ENCODE measurements around the gene PFKL.

Gene PFKL

DNA sequence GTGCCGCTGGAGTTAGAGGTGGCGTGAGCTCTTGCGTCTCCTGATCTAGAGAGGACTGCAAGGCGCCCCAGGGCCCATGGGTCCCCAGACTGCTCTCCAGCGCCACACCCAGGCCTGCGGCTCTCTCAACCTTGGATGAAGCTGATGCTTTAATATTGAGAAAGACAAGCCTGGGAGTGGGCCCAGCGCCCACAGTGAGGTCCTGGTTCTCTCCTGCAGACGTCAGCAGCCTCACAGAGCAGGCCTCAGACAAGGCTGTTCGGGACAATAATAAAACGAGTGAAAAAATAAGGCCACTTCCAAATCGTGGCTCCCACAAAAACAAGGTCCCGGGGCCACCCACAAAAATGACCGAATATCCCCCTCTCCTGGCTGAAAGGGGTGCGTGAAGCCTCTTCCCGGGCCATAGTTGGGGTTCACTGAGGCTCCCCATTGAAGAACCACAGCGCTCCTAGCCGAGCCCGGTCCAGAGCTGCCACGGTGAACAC lies 32.2 kb upstream of the PFKL start:
- no peak for DNase-seq (ENCODE audit: low spot score)
- TF ChIP-seq, protein P1, sequence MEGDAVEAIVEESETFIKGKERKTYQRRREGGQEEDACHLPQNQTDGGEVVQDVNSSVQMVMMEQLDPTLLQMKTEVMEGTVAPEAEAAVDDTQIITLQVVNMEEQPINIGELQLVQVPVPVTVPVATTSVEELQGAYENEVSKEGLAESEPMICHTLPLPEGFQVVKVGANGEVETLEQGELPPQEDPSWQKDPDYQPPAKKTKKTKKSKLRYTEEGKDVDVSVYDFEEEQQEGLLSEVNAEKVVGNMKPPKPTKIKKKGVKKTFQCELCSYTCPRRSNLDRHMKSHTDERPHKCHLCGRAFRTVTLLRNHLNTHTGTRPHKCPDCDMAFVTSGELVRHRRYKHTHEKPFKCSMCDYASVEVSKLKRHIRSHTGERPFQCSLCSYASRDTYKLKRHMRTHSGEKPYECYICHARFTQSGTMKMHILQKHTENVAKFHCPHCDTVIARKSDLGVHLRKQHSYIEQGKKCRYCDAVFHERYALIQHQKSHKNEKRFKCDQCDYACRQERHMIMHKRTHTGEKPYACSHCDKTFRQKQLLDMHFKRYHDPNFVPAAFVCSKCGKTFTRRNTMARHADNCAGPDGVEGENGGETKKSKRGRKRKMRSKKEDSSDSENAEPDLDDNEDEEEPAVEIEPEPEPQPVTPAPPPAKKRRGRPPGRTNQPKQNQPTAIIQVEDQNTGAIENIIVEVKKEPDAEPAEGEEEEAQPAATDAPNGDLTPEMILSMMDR (IDR thresholded peaks at IDR 0.05; ENCODE audit: extremely low read depth, insufficient read depth, missing control alignments), result peak; percentile 31
- in situ Hi-C loops (cut with MboI; ENCODE audit: low pct_unique_long_range_greater_than_20kb, low sequenced_read_pairs, unreplicated experiment), result no loop called here

DNA sequence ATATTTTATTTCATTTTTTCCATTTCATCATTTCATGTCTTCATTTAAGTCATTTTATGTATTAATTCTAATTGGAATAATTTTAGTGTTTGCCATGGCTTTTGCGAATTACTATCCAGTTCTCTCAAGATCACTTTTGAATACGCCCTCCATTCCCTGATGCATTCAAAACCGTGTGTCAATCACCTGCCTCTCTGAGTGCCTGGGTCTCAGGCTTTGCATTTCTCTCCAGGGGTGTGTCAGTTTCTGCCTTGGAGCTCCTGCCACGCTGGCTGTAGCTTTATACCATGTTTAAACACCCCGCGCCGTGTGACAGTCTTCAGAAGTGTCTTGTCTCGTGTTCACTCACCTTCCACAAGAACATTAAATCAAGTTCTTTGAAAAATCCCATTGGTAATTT lies 30.8 kb upstream of the PFKL start:
- in situ Hi-C loops (cut with MboI; ENCODE audit: low pct_unique_long_range_greater_than_20kb, low sequenced_read_pairs, unreplicated experiment), result no loop called here
- DNase-seq (ENCODE audit: low spot score), result no peak
- TF ChIP-seq, protein P1 (IDR thresholded peaks at IDR 0.05; ENCODE audit: extremely low read depth, insufficient read depth, missing control alignments), result no peak

DNA sequence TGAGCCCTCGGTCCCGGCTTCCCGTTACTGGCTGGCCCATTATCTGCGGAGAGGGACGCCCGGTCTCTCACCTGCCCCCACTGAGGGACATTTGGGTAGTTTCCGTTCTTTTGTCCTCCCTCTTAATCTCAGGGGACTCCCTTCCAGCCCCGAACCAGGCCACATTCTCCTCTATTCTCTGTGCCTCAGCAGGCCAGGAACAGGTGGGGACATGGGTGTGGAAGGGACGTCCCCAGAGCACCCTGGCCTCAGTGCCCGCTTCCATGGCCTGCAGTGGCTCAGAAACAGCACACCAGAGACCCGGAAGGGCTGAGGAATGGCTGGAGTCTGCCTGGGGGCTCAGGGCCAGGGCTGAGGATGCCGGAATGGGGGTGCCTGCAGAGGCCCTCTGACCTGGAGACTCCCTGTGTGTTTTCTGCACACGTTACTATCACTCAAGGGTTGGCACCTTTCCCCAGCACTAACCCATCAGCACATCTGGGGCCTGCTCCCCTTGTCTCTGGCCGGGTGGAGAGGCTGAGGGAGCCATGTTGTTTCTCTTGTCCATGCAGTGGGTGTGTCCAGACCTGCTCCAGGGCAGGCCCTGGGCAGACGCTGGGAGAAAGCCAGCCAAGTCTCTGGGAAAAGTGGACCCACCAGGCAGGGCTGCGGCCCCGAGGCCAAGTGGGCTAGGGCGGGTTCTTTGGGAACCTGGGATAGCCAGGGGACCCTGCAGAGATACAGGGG lies 28.1 kb upstream of the PFKL start:
- in situ Hi-C loops (cut with MboI; ENCODE audit: low pct_unique_long_range_greater_than_20kb, low sequenced_read_pairs, unreplicated experiment), result no loop called here
- TF ChIP-seq, protein P1 (IDR thresholded peaks at IDR 0.05; ENCODE audit: extremely low read depth, insufficient read depth, missing control alignments), result no peak
- DNase-seq (ENCODE audit: low spot score), result no peak

DNA sequence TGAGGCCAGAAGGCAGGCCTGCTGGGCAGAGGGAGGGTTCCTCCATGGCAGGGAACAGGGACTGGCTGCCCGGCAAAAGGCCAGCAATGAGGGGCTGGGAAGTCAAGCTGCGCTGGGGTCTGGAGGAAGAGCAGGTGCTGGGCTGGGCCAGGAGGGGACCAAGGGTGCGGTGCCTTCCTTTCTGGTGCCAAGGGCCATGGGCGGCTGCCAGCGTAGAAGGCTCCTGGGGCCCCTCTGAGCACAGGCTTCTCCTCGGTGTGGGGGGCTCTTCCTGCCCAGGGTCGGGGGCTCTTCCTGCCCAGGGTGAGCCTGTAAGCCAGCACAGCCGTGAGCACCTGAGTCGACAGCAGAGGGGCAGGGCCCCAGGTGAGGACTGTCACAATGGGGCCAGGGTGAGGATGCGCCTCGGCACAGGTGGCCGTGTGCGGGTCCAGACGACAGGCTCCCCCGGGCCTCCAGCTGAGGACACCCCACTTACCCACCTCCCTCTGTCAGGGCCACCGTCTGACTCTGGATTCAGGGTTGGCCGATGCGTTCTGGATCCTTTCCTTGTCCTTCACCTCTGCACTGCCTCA lies 27.5 kb upstream of the PFKL start:
- TF ChIP-seq, protein P1 (IDR thresholded peaks at IDR 0.05; ENCODE audit: extremely low read depth, insufficient read depth, missing control alignments), result no peak
- no peak for DNase-seq (ENCODE audit: low spot score)
- in situ Hi-C loops (cut with MboI; ENCODE audit: low pct_unique_long_range_greater_than_20kb, low sequenced_read_pairs, unreplicated experiment), result no loop called here

DNA sequence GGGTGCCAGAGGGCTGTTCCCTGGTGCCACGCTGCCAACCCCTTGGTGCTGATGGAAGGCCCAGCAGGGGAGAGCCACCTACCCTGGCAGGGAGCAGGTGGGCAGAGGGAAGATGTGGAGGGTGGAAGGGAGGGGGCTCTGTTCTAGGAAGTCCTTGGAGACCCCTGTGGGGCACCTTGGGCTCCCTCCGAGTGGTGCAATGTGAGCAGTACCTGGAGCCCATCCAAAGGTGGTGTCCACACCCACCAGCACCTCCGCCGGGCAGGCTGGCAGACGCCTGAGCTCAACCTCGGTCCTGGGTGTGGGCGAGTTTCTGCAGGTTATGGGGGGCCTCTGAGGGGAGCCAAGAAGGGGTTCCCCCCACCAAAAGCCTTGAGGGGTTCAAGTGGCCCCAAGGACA lies 26.8 kb upstream of the PFKL start:
- TF ChIP-seq, protein P1 (IDR thresholded peaks at IDR 0.05; ENCODE audit: extremely low read depth, insufficient read depth, missing control alignments), result no peak
- in situ Hi-C loops (cut with MboI; ENCODE audit: low pct_unique_long_range_greater_than_20kb, low sequenced_read_pairs, unreplicated experiment), result no loop called here
- no peak for DNase-seq (ENCODE audit: low spot score)

DNA sequence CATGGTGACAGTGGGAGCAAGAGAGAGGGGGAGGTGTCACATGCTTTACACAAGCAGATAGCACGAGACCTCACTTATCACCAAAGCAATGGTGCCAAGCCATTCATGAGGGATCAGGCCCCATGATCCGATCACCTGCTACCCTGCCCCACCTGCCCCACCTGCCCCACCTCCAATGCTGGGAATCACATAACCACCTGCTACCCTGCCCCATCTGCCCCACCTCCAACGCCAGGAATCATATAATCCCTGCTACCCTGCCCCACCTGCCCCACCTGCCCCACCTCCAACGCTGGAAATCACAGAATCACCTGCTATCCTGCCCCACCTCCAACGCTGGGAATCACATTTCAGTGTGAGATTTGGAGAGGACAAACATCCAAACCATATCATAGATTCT lies 24.8 kb upstream of the PFKL start:
- TF ChIP-seq, protein P1 (IDR thresholded peaks at IDR 0.05; ENCODE audit: extremely low read depth, insufficient read depth, missing control alignments), result no peak
- in situ Hi-C loops (cut with MboI; ENCODE audit: low pct_unique_long_range_greater_than_20kb, low sequenced_read_pairs, unreplicated experiment), result loop anchor here (25.0 kb wide), 1 partner anchor 188 kb away; no protein-coding TSS in a partner anchor
- no peak for DNase-seq (ENCODE audit: low spot score)
